Sigmoid colon (tissue), 7 donors: ENCODE results near the gene GRIA1. TPM values are rescaled to one million over a fixed set of nuclear protein-coding genes. Genes with fewer than 3 reads are reported as not detected.

Source experiments
- DNase-seq: peaks from one replicate; pipeline ENCODE4 v3.0.0-alpha.2; 2019
- H3K27ac ChIP-seq, 4 donors: fragments of 200-600 bp; sonication (generic); one replicate each; pipeline ENCODE4 v1.5.1; 2016 to 2019; ENCODE audit warnings: mild to moderate bottlenecking in 1 of 4
- H3K27me3 ChIP-seq, 3 donors: fragments of 200-600 bp; sonication (generic); one replicate each; pipeline ENCODE4 v1.5.1; 2019; ENCODE audit warnings: mild to moderate bottlenecking in 1 of 3
- H3K36me3 ChIP-seq, 4 donors: fragments of 200-600 bp; sonication (generic); one replicate each; pipeline ENCODE4 v1.5.1; 2016 to 2019
- H3K4me1 ChIP-seq, 4 donors: fragments of 200-600 bp; sonication (generic); one replicate each; pipeline ENCODE4 v1.5.1; 2017 to 2019
- H3K4me3 ChIP-seq, 4 donors: fragments of 200-600 bp; sonication (generic); one replicate each; pipeline ENCODE4 v1.5.1; 2017 to 2019; ENCODE audit warnings: mild to moderate bottlenecking in 2 of 4, moderate library complexity in 1 of 4
- H3K9me3 ChIP-seq, 4 donors: fragments of 200-600 bp in 3 of 4; sonication (generic) in 3 of 4; one replicate each; pipeline versions ENCODE4 v1.5.1 to v1.6.1; 2013 to 2019
- EP300 ChIP-seq, 4 donors: sonication (generic); formaldehyde crosslinking; IDR thresholded peaks; one replicate each; pipeline ENCODE4 v1.6.1; 2017; ENCODE audit warnings: antibody characterized with exemption in 4 of 4
- POLR2A ChIP-seq, 2 donors: fragments of 450-650 bp; IDR thresholded peaks; one replicate each; pipeline ENCODE4 v1.6.1; 2016; ENCODE audit warnings: antibody characterized with exemption in 2 of 2, mild to moderate bottlenecking in 2 of 2, moderate library complexity in 2 of 2
- POLR2AphosphoS5 ChIP-seq, 4 donors: sonication (generic); formaldehyde crosslinking; IDR thresholded peaks; one replicate each; pipeline ENCODE4 v1.6.1; 2017; ENCODE audit warnings: antibody characterized with exemption in 4 of 4
- WGBS, 2 donors: extraction: QIAGEN DNeasy Blood & Tissue Kit; methylation state at CpG; one replicate each; pipeline ENCODE4 v1.1.7; 2013; 5-methylcytosine and 5-hydroxymethylcytosine counted together
- intact Hi-C: fragments of 100-400 bp; cut with DNase I; formaldehyde crosslinking; loops from one replicate; pipeline ENCODE4 v1.15.1; 2023
- polyA plus RNA-seq, 3 donors: library from polyadenylated mRNA; stranded (reverse); fragments of 200-250 nt; gene quantifications; one replicate each; pipeline ENCODE4 v1.2.3, GENCODE V29; 2013
- total RNA-seq, 4 donors: library from RNA; depleted of rRNA; stranded (reverse); fragments of >200 nt; gene quantifications; one replicate each; pipeline ENCODE4 v1.1.0, GENCODE V29; 2016
- TF ChIP-seq, protein P1 (sequence below), 4 experiments: fragments of 450-650 bp in 3 of 4; fragments of 200-600 bp in 1 of 4; IDR thresholded peaks; one replicate each; pipeline ENCODE4 v1.5.1; 2016 to 2019; ENCODE audit warnings: antibody characterized with exemption in 4 of 4, mild to moderate bottlenecking in 3 of 4, moderate library complexity in 2 of 4
- donor health status: healthy with polysubstance abuse.
- donor health status: Bipolar disorder and iron deficiency.
- donor health status: healthy.

The GRIA1 gene
- total and polyA plus RNA-seq, 7 donors, result under 0.01 to 1.5 (median 0.51) TPM; not detected in 1

DNA sequence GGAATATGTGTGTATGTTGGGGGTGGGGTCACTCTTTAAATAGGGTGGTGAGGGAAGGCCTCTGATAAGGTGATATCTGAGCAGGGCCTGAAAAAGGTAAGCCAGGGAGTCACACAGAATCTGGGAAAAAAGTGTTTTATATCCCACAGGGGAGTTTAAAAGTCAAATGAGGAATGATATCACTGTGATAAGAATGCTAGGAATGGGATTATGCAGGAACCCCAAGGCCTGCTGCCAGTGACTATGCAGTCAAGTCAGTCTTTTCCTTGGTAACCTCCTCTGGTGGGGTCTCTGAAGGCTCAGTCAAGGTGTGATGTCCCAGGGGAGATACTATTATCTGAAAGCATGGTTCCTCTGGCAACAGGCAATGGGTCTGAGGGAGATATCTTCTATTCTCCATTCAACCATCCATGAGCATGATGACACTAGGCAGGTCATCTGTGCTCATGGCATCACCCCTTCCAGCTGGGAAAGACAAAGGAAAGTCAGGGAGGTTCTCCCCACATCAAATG lies 53.5 kb downstream of the GRIA1 start:
- TF ChIP-seq POLR2A (IDR thresholded peaks at IDR 0.05) (no peak), EP300 (IDR thresholded peaks at IDR 0.05) (no peak), POLR2AphosphoS5 (IDR thresholded peaks at IDR 0.05) (no peak)
- TF ChIP-seq, protein P1, sequence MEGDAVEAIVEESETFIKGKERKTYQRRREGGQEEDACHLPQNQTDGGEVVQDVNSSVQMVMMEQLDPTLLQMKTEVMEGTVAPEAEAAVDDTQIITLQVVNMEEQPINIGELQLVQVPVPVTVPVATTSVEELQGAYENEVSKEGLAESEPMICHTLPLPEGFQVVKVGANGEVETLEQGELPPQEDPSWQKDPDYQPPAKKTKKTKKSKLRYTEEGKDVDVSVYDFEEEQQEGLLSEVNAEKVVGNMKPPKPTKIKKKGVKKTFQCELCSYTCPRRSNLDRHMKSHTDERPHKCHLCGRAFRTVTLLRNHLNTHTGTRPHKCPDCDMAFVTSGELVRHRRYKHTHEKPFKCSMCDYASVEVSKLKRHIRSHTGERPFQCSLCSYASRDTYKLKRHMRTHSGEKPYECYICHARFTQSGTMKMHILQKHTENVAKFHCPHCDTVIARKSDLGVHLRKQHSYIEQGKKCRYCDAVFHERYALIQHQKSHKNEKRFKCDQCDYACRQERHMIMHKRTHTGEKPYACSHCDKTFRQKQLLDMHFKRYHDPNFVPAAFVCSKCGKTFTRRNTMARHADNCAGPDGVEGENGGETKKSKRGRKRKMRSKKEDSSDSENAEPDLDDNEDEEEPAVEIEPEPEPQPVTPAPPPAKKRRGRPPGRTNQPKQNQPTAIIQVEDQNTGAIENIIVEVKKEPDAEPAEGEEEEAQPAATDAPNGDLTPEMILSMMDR (IDR thresholded peaks at IDR 0.05), result no peak
- Histone ChIP-seq H3K4me3 (no peak overlapping the region), H3K36me3 (no peaks in the 10 kb centered on the region), H3K27ac (no peak overlapping the region), H3K9me3 (no peaks in the 10 kb centered on the region), H3K27me3 (no peaks in the 10 kb centered on the region), H3K4me1 (no peaks in the 10 kb centered on the region)
- DNase-seq, result no peak
- intact Hi-C loops, result no loop called here

GRCh38 chr5:153544706-153545105 lies 54.2 kb downstream of the GRIA1 start:
- H3K27me3 ChIP-seq, result no peaks in the 10 kb centered on the region
- TF ChIP-seq POLR2A (IDR thresholded peaks at IDR 0.05) (no peak), EP300 (IDR thresholded peaks at IDR 0.05) (no peak), POLR2AphosphoS5 (IDR thresholded peaks at IDR 0.05) (no peak)
- TF ChIP-seq, protein P1 (IDR thresholded peaks at IDR 0.05), result no peak
- H3K36me3 ChIP-seq, result no peaks in the 10 kb centered on the region
- no peak overlapping the region for H3K4me3 ChIP-seq
- H3K27ac ChIP-seq, result no peak overlapping the region
- WGBS, 2 donors, result 59 to 65% methylated on average over 4 of the region's 4 CpGs
- DNase-seq, result no peak
- H3K9me3 ChIP-seq, result no peaks in the 10 kb centered on the region
- intact Hi-C loops, result no loop called here
- no peaks in the 10 kb centered on the region for H3K4me1 ChIP-seq

GRCh38 chr5:153546566-153546965 lies 56.1 kb downstream of the GRIA1 start:
- H3K4me3 ChIP-seq, result no peak overlapping the region
- H3K27me3 ChIP-seq, result no peaks in the 10 kb centered on the region
- TF ChIP-seq EP300 (IDR thresholded peaks at IDR 0.05) (no peak), POLR2A (IDR thresholded peaks at IDR 0.05) (no peak), POLR2AphosphoS5 (IDR thresholded peaks at IDR 0.05) (no peak)
- TF ChIP-seq, protein P1 (IDR thresholded peaks at IDR 0.05), result no peak
- WGBS, 2 donors, result 34 to 67% methylated on average over 1 of the region's 1 CpG
- no peaks in the 10 kb centered on the region for H3K36me3 ChIP-seq
- peaks cover 0 to 3% (median 3%) of the 10 kb centered on the region in 4 donors for H3K4me1 ChIP-seq
- DNase-seq, result no peak
- no peaks in the 10 kb centered on the region for H3K9me3 ChIP-seq
- intact Hi-C loops, result no loop called here
- no peak overlapping the region for H3K27ac ChIP-seq

DNA sequence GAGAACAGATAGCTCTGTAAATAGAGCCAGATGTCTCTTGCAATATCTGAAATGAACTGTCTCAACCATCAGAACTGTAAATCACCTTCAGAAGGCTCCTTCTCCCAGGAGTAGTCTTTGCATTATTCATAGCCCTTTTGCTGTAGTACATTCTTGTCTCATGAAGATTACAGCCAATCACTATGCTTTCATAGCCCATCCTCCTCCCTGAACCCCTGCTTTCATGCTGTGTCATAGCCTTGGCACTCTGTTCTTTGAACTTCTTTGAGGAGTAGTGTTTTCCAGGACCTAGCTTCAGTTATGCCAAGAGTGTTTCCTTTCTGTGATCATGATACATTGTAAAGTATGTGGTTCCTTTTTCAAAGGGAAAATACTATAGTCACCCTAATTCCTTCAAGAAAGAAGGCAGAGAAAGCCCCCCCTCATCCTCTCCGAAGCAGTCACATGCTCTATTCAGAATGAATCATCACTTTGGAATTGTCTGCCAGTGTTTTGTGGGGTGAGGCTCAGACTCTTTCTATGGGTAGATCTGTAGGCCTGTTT lies 61.1 kb downstream of the GRIA1 start:
- peak in 1 of 4 donors; percentile 7 for TF ChIP-seq POLR2AphosphoS5 (IDR thresholded peaks at IDR 0.05)
- TF ChIP-seq, protein P1 (IDR thresholded peaks at IDR 0.05), result no peak
- no peaks in the 10 kb centered on the region for H3K27me3 ChIP-seq
- peaks cover 0 to 18% (median 14%) of the 10 kb centered on the region in 4 donors for H3K4me1 ChIP-seq
- intact Hi-C loops, result no loop called here
- no peak for DNase-seq
- peak overlapping the region in 3 of 4 donors; percentile 5 to 57 (median 24) for H3K27ac ChIP-seq
- H3K36me3 ChIP-seq, result no peaks in the 10 kb centered on the region
- H3K9me3 ChIP-seq, result no peaks in the 10 kb centered on the region
- 10 to 36% methylated on average over 1 of the region's 1 CpG for WGBS, 2 donors
- no peak overlapping the region for H3K4me3 ChIP-seq

GRCh38 chr5:153552886-153553285 lies 62.4 kb downstream of the GRIA1 start:
- H3K9me3 ChIP-seq, result no peaks in the 10 kb centered on the region
- no peak overlapping the region for H3K27ac ChIP-seq
- TF ChIP-seq, protein P1 (IDR thresholded peaks at IDR 0.05), result no peak
- TF ChIP-seq POLR2A (IDR thresholded peaks at IDR 0.05), result no peak
- no peak for TF ChIP-seq POLR2AphosphoS5 (IDR thresholded peaks at IDR 0.05)
- no peak for TF ChIP-seq EP300 (IDR thresholded peaks at IDR 0.05)
- H3K4me1 ChIP-seq, result peaks cover 0 to 18% (median 14%) of the 10 kb centered on the region in 4 donors
- no peak for DNase-seq
- H3K27me3 ChIP-seq, result no peaks in the 10 kb centered on the region
- intact Hi-C loops, result no loop called here
- no peak overlapping the region for H3K4me3 ChIP-seq
- H3K36me3 ChIP-seq, result no peaks in the 10 kb centered on the region
